HG03520 (cell line): Measurements from ENCODE around the gene MFN2.
"Not testable (repeated sequence)": the region's sequence is repeated elsewhere in the genome, so short reads cannot be mapped to it uniquely, and the experiment has no call there.

Experiments used
- ATAC-seq: cut with Tn5 transposase; IDR thresholded peaks from one replicate; pipeline ENCODE4 v1.9.1; 2021; ENCODE audit warnings: mild to moderate bottlenecking, moderate library complexity; ENCODE audit not compliant: unreplicated experiment

The MFN2 gene

DNA sequence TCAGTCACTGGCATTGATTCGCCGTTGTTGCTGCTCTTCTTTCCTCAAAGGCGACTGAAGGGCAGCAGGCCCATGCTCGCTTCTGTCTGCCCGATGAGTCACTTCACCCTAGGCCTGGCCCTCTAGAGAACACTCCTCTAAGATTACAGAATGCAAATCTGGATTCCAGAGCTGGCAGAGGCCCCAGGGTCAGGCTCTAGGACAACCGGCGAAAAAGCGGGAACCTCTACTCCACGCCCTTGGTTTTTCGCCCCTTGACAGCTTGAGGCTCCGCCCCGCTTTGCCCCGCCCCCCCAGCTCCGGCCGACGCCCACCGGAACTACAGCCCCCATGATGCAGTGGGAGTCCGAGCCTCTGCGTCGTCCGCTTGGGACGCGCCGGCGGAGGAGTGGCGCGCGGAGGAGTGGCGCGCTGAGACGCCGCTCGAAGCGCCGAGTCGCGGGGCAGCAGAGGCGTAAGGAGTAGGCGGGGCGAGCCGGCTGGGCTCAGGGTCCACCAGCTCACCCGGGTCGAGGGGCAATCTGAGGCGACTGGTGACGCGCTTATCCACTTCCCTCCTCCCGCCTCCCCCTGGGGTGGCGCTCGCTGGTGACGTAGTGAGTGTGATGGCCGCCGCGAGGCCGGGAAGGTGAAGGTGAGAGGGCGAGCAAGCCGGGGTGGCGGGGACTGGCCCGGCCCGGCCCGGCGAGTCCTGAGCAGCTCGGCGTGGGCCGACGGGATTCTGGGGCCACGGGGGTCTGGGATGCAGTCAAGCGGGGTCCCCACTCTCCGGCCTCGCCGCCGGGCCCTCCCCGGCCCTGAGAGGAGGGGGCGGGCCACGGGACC, at the start of gene MFN2:
TSS of gene MFN2 (plus strand) at position 594 of the 825 bp plus-strand sequence. CDS start 8,725 bp downstream, outside the sequence.
- ATAC-seq = peak; percentile 89

DNA sequence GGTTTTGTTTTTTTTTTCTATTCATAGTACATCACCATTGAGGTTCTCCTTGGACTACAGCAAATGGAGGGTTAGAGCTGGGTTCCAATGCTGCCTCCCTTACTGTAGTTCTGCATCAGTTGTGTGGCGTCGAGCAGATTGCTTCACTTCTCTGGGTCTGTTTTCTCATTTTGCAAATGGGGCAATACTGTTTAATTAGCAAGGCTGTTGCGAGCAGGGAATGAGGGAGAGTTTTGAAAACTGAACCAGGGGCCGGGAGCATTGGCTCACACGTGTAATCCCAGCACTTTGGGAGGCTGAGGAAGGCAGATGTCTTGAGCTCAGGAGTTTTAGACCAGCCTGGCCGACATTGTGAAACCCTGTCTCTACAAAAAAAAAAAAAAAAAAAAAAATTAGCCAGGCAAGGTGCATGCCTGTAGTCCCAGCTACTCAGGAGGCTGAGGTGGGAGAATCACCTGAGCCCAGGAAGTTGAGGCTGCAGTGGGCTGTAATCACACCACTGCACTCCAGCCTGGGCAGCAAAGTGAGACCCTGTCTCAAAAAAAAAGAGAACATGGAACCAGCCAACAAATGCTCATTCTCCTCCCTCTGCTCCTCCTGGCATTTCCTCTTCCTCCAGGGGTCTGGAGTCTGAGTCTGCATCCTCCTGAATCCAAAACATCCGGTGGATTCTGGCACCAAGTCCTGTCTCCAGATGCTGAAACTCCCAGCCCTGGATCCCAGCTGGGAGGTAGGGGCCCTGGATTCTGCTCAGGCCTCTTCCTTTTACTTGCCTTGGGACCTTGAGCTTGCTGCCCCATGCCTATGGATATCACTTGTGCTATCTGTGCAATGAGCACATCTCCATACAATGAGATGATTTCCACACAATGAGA, 49.4 kb upstream of the MFN2 start:
- no peak for ATAC-seq

DNA sequence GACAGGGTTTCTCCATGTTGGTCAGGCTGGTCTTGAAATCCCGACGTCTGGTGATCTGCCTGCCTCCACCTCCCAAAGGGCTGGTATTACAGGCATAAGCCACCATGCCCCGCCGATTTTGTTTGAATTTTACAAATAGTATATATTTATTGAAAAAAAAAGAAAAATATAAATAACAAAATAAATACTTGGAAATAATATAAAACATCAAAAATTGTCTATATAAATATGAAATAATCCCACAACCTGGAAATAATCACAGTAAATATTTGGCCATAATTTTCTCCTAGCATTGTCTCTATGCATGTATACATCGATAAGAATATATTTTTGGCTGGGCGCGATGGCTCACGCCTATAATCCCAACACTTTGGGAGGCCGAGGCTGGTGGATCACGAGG, 48.4 kb upstream of the MFN2 start:
- no peak for ATAC-seq

DNA sequence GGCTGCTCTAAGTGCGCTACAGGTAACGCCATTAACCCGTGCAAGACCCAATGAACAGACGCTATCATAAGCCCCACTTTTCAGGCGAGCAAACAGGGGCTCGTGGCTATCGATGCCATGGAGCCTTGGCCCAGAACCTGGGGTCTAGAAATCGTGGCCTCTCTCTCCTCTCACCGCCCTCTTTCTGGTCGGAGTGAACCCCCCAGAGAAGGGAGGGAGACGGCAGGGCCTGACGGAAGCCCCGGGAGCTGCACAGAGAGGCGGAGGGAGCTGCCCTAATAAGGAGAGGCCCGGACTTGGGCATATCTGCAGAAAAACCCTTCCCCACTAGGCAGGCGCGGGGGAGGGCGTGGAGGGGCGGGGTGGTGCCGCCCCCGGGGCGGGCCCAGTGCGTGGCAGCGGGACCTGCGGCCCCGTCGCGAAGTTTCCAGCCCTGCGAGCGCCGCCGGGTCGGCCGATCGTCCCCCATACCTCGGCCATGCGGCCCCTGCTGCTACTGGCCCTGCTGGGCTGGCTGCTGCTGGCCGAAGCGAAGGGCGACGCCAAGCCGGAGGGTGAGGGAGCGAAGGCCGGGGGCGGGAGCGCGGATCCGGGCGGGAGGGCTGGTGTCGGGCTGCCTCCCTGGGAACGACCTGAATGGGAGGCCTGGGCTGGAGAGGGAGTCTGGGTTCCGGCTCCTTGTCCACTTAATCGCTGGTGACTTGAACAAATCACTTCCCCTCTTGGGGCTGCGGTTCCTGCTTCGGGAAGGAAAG, 45.8 kb upstream of the MFN2 start, which contains the start of gene PLOD1:
TSS of gene PLOD1 (plus strand) at position 416 of the 755 bp plus-strand sequence. CDS start at position 479, 63 bp downstream.
- ATAC-seq = peak; percentile 74

DNA sequence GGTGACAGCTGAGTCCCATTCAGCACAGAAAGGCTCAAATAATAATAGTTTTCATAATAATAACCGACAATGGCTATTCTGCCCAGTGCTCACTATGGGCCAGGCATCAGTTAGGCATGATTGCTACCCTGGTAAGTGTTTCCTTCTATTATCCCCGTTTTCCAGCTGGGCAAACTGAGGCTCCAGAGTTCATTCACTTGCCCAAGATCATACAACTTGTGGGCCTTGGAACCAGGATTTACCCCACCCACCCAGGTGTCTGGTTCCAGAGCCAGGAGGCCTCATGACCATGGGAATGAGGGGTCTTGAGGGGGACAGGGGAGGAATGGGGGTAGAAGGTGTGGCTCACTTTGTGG, 45.2 kb upstream of the MFN2 start:
- no peak for ATAC-seq

DNA sequence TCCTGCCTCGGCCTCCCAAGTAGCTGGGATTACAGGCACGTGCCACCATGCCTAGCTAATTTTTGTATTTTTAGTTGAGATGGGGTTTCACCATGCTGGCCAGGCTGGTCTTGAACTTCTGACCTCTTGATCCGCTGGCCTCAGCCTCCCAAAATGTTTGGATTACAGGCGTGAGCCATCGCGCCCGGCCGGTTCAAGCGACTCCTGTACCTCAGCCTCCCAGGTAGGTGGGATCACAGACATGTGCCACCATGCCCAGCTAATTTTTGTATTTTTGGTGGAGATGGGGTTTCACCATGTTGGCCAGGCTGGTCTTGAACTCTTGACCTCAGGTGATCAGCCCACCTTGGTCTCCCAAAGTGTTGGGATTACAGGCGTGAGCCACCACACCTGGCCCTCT, 44.5 kb upstream of the MFN2 start:
- ATAC-seq = not testable (repeated sequence)

DNA sequence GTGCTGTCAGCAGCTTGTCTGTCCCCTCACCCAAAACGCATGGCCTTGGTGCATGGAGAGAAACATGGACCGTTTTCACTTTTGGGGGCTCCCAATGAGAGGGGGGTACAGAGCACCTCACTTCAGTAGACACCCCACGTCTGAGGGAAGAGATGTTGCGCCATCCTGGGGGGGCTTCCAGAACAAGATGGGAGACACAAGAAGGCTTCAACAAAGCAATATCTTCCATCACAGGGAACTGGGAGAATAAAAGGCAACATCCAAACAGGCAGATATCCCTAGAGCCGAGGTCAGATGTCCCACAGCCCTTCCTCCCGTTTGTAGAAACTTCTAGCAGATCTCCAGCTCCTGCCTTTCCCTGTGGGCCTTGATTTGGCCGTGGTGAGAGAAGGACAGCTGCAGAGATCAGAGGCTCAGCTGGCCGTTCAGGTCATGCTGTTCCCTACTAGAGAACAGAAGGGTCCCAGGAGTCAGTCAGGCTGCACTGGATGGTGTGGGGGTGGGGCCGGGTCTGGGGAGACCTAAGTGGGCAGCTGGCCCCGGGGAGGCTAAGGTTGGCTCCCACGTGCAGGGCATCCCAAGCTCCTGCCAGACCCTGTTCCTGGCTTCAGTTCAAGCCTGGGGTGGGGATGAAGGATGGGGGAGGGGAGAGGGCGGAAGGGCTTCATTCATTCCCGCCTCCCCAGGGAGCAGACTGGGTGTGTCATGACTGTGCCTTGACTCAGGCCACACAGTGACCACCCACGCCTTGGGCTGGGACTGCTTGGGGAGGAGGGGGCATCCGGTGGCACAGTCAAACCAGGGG, 41.3 kb upstream of the MFN2 start:
- no peak for ATAC-seq

DNA sequence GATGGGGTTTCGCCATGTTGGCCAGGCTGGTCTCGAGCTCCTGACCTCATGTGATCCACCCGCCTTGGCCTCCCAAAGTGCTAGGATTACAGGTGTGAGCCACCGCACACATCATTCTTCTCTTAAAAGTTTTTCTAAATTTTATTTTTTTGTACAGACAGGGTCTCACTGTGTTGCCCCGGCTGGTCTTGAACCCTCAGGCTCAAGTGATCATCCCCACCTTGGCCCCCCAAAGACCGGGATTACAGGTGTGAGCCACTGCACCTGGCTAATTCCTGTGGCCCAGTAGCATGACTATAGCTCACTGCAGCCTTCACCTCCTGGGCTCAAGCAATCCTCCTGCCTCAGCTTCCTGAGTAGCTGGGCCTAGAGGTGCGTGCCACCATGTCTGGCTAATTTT, 40.5 kb upstream of the MFN2 start:
- ATAC-seq = not testable (repeated sequence)

DNA sequence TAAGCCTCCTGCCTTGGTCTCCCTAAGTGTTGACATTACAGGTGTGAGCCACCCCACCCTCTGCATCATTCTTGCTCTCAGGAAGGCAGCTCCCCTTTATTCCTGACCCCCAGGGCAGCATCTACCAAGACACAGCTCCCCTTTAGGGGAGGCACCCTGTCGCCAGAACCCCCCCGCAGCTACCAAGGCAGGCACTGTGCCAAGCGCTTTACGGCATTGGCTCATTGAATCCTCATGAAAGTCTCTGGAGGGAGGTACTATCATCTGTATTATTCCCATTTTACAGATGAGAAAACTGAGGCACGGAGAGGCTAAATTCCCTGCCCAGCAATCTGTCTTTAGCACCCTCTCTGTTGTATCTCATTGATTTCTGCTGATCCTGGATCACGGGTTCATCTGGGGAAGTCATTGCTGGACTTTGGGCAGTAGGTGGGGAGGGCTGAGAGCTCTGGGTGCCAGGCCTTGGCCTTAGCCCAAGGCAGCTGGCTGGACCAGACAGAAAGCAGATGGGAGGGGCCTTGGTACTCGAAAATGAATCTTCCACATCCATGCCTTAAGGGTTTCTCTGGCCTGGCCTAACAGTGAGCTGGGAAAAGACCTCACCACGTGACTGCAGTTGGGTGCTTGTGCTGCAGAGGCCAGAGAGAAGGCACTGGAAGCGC, 39.9 kb upstream of the MFN2 start:
- no peak for ATAC-seq

DNA sequence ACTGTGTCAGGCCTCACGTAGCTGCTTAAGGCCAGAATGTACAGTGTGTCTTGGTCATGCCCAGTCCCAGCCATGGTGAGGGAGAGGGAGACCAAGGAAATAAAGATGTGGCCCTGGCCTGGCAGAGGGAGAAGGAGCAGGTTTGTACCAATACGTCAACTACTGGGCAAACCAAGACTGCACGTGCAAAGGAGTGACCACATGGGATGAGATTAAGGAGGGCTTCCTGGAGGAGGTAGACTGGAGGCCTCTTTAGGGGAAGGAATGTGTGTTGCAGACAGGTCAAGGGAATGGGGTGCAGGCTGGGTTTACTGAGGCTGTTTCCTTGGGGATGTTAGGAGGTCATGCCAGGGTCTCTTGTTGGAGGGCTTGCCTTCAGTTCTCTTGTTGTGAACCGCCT, 38.0 kb upstream of the MFN2 start:
- no peak for ATAC-seq

DNA sequence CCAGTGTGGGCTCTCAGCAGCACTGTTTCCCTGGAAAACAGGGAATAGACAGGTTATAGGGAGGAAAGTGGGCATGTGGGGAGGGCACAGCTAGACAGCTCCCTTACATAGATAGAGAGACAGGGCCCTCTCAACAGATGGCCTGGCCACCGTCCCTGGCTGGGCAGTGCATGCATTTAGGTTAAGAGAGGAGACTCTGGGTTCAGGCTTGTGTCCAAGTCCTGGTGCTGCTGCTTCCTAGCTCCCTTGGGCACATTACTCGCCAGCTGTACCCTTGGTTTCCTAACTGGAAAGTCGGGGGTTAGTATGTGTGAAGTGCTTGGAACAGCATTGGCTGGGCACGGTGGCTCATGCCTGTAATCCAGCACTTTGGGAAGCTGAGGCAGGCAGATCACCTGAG, 36.6 kb upstream of the MFN2 start:
- no peak for ATAC-seq

DNA sequence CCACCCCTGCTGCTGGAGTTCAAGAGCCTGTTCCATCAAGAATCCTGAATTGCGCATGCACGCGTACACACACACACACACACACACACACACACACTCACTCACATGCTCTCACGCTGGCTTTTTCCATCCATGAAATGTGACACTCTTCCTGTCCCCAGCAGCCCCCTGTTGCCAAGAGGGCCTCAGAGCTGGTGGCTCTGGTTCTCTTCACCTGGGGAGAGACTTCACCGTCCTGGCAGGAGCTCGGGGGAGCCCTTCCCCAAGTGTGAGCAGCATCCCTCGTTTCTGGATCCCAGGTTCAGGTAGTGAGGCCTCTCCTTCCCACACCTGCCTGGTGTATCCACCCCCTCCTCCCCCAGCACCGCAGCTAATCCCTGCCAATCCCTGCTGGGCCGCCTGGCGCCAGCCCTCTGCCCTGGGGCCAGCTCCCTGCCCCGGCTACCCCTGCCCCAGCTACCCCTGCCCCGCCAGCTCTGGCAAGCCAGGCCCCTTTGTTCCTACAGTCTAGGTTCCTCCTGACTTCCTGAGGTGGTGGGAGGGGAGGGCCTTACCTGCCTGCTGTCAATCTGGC, 35.8 kb upstream of the MFN2 start:
- ATAC-seq = no peak

DNA sequence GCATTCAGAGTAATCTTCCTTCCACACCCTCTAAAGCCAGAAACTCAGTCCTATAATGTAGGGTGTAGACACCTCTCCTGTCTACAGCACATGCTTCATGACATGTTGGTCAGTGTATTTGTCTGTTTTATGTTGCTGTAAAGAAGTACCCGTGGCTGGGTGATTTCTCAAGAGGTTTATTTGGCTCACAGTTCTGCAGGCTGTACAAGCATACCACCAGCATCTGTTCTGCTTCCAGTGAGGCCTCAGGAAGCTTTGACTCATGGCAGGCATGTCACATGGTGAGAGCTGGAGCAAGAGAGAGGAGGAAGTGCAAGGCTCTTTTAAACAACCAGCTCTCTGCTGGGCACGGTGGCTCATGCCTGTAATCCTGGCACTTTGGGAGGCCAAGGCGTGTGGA, 33.6 kb upstream of the MFN2 start:
- no peak for ATAC-seq

DNA sequence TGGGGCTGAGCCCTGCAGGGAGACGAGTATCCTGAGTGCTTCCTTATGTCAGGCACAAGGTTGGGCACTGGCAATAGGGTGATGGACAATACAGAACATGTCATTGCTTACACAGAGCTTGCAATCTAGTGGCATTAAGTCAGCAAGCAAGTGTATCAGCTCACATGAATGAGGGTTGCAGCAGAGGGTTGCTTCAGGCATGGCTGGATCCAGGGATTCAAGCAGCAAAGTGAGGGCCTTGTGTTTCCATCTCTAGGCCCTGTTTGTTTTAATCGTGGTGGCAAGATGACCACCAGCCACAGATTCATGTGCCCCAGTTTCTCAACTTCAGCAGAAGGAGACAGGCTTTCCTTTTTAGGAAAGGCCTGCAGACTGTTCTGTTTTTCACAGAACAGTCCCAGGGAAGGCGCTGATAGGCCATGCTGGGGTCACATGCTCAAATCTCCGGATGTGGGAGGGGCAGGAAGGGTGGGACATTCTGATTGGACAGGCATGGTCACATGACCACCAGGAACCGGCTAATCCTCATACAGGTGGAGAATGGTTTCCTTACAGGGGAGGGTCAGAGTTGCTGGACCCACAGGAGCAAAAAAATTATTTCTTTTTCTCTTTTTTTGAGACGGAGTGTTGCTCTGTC, 31.3 kb upstream of the MFN2 start:
- no peak for ATAC-seq

DNA sequence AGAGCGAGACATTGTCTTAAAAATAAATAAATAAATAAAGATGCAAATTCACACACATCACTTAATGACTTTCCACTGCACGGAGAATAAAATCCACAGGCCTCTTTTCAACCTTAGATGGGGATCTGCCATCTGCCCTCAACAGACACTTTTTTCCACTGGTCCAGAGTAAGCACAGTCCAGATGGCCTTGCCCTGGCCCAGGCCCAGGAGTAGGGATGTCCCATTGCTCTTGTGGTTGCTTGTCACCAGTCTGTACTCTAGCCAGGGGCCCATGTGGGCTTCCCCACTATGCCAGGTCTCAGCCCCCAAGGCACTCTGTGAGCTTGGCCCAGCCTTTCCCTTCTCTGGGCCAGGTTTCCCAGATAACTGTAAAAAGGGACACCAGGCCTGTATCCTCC, 28.3 kb upstream of the MFN2 start:
- ATAC-seq = no peak

DNA sequence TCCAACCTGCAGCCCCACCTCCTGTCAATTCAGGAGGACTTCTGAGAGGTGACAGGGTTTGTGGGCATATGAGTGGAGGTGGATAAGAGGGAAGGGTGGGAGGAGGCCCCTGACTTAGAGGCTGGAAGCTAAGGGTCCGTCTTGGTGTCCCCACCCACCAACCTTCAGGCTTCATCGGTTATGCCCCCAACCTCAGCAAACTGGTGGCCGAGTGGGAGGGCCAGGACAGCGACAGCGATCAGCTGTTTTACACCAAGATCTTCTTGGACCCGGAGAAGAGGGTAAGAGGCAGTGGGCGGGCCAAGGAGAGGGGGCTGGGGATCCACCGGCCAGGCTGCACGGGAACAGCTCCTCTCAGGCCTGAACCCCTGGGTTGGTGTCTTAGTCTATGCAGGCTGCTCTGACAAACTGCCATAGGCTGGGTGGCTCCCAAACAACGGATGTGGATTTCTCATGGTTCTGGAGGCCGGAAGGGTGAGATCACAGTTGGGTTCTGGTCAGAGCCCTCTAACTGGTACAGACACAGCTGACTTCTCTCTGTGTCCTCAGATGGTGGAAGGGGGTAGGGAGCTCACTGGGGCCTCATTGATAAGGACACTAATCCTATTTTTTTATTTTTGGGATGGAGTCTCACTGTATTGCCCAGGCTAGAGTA, 27.7 kb upstream of the MFN2 start:
- no peak for ATAC-seq

DNA sequence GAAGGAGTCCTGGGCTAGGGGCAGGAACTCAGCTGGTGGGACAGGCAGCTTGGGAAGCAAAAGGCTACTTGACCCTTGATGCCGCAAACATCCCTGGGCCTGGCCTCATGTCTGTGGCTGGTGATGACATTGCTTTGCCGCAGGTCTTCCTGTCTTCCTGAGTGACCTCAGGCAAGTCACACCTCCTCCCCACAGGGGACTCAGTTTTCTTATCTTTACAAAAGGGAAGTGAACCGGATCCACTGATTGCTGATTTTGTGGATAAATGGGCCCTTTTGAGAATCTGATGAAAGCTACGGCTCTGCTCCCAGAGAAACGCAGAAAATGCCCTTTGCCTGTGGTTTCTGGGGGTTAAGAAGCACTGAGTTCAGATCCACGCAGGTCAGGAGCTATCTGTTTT, 25.0 kb upstream of the MFN2 start:
- no peak for ATAC-seq

DNA sequence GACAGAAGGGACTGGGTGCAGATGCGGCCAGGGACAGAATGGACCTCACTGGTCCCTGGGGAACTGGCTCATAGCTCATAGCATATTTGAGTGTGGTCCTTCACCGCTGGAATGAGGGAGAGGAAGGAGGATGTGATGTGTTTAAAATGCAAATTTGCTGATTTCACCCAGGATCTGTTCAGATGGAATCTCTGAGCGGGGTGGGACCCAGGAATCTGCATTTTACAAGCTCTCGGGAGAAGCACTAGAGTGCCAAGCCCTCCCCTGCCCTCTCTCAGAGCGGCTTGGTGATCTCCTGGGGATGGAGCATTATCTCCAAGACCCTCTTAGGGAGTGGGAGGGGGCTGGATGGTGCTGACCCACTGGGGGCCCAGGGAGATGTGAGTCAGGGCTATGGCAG, 22.8 kb upstream of the MFN2 start:
- no peak for ATAC-seq

DNA sequence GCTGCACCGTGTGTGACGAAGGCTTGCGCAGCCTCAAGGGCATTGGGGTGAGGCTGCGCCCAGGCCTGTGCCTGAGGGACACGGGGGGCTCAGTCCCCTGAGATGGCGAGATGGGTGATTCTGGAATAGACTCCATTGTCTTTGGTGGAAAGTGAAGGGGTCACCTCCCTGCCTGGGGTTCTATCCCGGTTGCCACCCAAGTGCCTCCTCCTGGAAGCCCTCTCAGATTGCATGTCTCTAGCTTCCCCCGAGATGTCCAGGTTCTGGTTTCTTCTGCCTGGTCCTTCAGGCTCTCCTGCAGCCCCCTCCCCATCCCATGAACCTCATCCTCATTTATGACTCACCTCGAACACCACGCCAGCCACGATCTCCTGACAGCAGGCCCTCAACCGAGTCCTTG, 22.3 kb upstream of the MFN2 start:
- ATAC-seq = no peak
